SK-N-SH (cell line): ENCODE results near the gene SYNGR1. TPM values are rescaled to one million over a fixed set of nuclear protein-coding genes. Genes with fewer than 3 reads are reported as not detected.

Experiments used
- CTCF ChIA-PET: fragments of 300-600, 350-600 bp; formaldehyde crosslinking; extraction: SDS; loops from one replicate; lab custom pipeline; 2021; lab: Yijun Ruan, JAX
- POLR2A ChIA-PET: fragments of 350-600 bp; sonication (Branson Sonifier 250); formaldehyde crosslinking; extraction: SDS; loops from one replicate; lab custom pipeline; 2020; ENCODE audit warnings: antibody characterized with exemption, inconsistent platforms; lab: Yijun Ruan, JAX
- DNase-seq: peaks from one replicate; pipeline ENCODE4 v3.0.0; 2012
- H2AFZ ChIP-seq: fragments of 200-600 bp; sonication (generic); 2 replicates; pipeline ENCODE4 v1.8.1; 2016; ENCODE audit warnings: antibody characterized with exemption, mild to moderate bottlenecking, low read depth
- H3F3A ChIP-seq: fragments of 200-600 bp; sonication (generic); replicated peaks from 2 replicates; pipeline ENCODE3; 2016; ENCODE audit warnings: antibody characterized with exemption, mild to moderate bottlenecking; ENCODE audit not compliant: insufficient read depth
- H3K27ac ChIP-seq, 2 experiments: fragments of 200-500 bp in 1 of 2; fragments of 200-600 bp in 1 of 2; sonication (Bioruptor generic) in 1 of 2; sonication (generic), shearing (Covaris generic) in 1 of 2; 2 replicates each; pipeline versions ENCODE4 v1.5.1 to v1.6.1; 2014 to 2016; ENCODE audit warnings: low read depth in 2 of 2, inconsistent platforms in 1 of 2, low read length in 1 of 2, mild to moderate bottlenecking in 1 of 2, mixed read lengths in 1 of 2
- H3K27me3 ChIP-seq: fragments of 200-600 bp; sonication (generic), shearing (Covaris generic); 2 replicates; pipeline ENCODE4 v1.6.1; 2016; ENCODE audit warnings: mixed run types; ENCODE audit not compliant: insufficient read depth
- H3K36me3 ChIP-seq, 2 experiments: fragments of 200-500 bp in 1 of 2; fragments of 200-600 bp in 1 of 2; sonication (Bioruptor generic) in 1 of 2; sonication (generic) in 1 of 2; replicated peaks in 1 of 2; 2 replicates each; pipeline versions ENCODE3 to v1.5.1; 2014 to 2016; ENCODE audit warnings: low read length in 1 of 2, mild to moderate bottlenecking in 1 of 2; ENCODE audit not compliant: insufficient read depth in 2 of 2, control insufficient read depth in 1 of 2
- H3K4me1 ChIP-seq, 2 experiments: fragments of 200-500 bp in 1 of 2; fragments of 200-600 bp in 1 of 2; sonication (Bioruptor generic) in 1 of 2; sonication (generic), shearing (Covaris generic) in 1 of 2; 2 replicates each; pipeline versions ENCODE4 v1.5.1 to v1.6.1; 2014 to 2016; ENCODE audit warnings: low read depth in 1 of 2, low read length in 1 of 2, mixed run types in 1 of 2; ENCODE audit not compliant: insufficient read depth in 2 of 2, control insufficient read depth in 1 of 2
- H3K4me2 ChIP-seq: fragments of 200-600 bp; sonication (generic), shearing (Covaris generic); 2 replicates; pipeline ENCODE4 v1.6.1; 2017; ENCODE audit warnings: mixed run types
- H3K4me3 ChIP-seq, 2 experiments: fragments of 200-500 bp in 1 of 2; fragments of 200-600 bp in 1 of 2; sonication (Bioruptor generic) in 1 of 2; sonication (generic), shearing (Covaris generic) in 1 of 2; 2 replicates each; pipeline versions ENCODE4 v1.5.1 to v1.8.1; 2014 to 2016; ENCODE audit warnings: low read depth in 2 of 2, inconsistent platforms in 1 of 2, low read length in 1 of 2, mild to moderate bottlenecking in 1 of 2, mixed read lengths in 1 of 2, moderate library complexity in 1 of 2
- H3K79me2 ChIP-seq: fragments of 200-600 bp; sonication (generic); 2 replicates; pipeline ENCODE4 v1.8.1; 2017; ENCODE audit warnings: mild to moderate bottlenecking; ENCODE audit not compliant: insufficient read depth
- H3K9ac ChIP-seq: fragments of 200-600 bp; sonication (generic); 2 replicates; pipeline ENCODE4 v1.6.1; 2017; ENCODE audit warnings: mixed run types
- H3K9me2 ChIP-seq: fragments of 200-600 bp; sonication (generic); 2 replicates; pipeline ENCODE4 v1.6.1; 2017; ENCODE audit warnings: mixed run types
- H3K9me3 ChIP-seq: fragments of 200-600 bp; sonication (generic); 2 replicates; pipeline ENCODE4 v1.6.1; 2017; ENCODE audit warnings: mixed run types, mild to moderate bottlenecking, moderate library complexity
- H4K20me1 ChIP-seq: fragments of 200-600 bp; sonication (generic); 2 replicates; pipeline ENCODE4 v1.6.1; 2017; ENCODE audit warnings: mild to moderate bottlenecking, mixed run types; ENCODE audit not compliant: insufficient read depth
- EP300 ChIP-seq, 2 experiments: IDR thresholded peaks; 2 replicates each; pipeline versions ENCODE4 v1.4.0 to v1.6.1; 2012; ENCODE audit warnings: borderline replicate concordance in 1 of 2, low read depth in 1 of 2, low read length in 1 of 2
- EZH2phosphoT487 ChIP-seq: fragments of 200-600 bp; sonication (generic); IDR thresholded peaks from 2 replicates; pipeline ENCODE4 v1.6.1; 2017; ENCODE audit warnings: low read depth, mixed run types, mild to moderate bottlenecking, antibody characterized with exemption, moderate library complexity, borderline replicate concordance
- FOXJ3 ChIP-seq: sonication (generic); formaldehyde crosslinking; IDR thresholded peaks from 2 replicates; pipeline ENCODE4 v1.5.1; 2020; ENCODE audit warnings: mild to moderate bottlenecking, missing genetic modification reagents
- GABPA ChIP-seq: IDR thresholded peaks from 2 replicates; pipeline ENCODE4 v1.4.0; 2012; ENCODE audit warnings: low read depth, mild to moderate bottlenecking
- GATA2 ChIP-seq: sonication (generic); formaldehyde crosslinking; IDR thresholded peaks from 2 replicates; pipeline ENCODE4 v1.5.0; 2020; ENCODE audit warnings: mild to moderate bottlenecking, missing genetic modification reagents
- MAX ChIP-seq: IDR thresholded peaks from 2 replicates; pipeline ENCODE4 v1.4.0; 2012; ENCODE audit warnings: low read depth
- MEF2A ChIP-seq: IDR thresholded peaks from 2 replicates; pipeline ENCODE4 v1.4.0; 2012; ENCODE audit warnings: low read depth, borderline replicate concordance
- MXI1 ChIP-seq: IDR thresholded peaks from 2 replicates; pipeline ENCODE4 v1.6.1; 2012; ENCODE audit warnings: mild to moderate bottlenecking, low read depth, low read length, improper control_type of control experiment
- NRF1 ChIP-seq: IDR thresholded peaks from 2 replicates; pipeline ENCODE4 v1.6.1; 2012; ENCODE audit warnings: low read depth, mild to moderate bottlenecking, low read length
- PBX3 ChIP-seq: IDR thresholded peaks from 2 replicates; pipeline ENCODE4; 2012
- POLR2AphosphoS5 ChIP-seq: IDR thresholded peaks from 2 replicates; pipeline ENCODE4 v1.6.1; 2012; ENCODE audit warnings: low read depth, low read length
- RXRA ChIP-seq: IDR thresholded peaks from 2 replicates; pipeline ENCODE4 v1.4.0; 2012; ENCODE audit warnings: low read depth, mild to moderate bottlenecking, borderline replicate concordance
- TAF1 ChIP-seq: IDR thresholded peaks from 2 replicates; pipeline ENCODE4 v1.6.1; 2012; ENCODE audit warnings: low read depth, mild to moderate bottlenecking, low read length, moderate library complexity, borderline replicate concordance
- TCF12 ChIP-seq: IDR thresholded peaks from 2 replicates; pipeline ENCODE4 v1.4.0; 2012
- TEAD4 ChIP-seq: IDR thresholded peaks from 2 replicates; pipeline ENCODE4 v1.4.0; 2012; ENCODE audit warnings: mild to moderate bottlenecking, borderline replicate concordance; ENCODE audit not compliant: insufficient read depth
- ZBTB33 ChIP-seq: IDR thresholded peaks from 2 replicates; pipeline ENCODE4 v1.4.0; 2012; ENCODE audit warnings: low read depth, borderline replicate concordance
- WGBS: methylation state at CpG from one replicate; pipeline ENCODE4 v1.1.6; 2017; ENCODE audit warnings: low lambda C conversion rate; 5-methylcytosine and 5-hydroxymethylcytosine counted together
- polyA plus RNA-seq, 3 experiments: library from polyadenylated mRNA; depleted of rRNA; stranded (reverse); fragments of >200 nt; gene quantifications; 2 replicates each; pipeline ENCODE4 v1.2.3, GENCODE V29; 2012

SYNGR1 gene
- polyA plus RNA-seq, 1 of the 3 experiments (the other 2 are of a cell fraction): 18.7 TPM

DNA sequence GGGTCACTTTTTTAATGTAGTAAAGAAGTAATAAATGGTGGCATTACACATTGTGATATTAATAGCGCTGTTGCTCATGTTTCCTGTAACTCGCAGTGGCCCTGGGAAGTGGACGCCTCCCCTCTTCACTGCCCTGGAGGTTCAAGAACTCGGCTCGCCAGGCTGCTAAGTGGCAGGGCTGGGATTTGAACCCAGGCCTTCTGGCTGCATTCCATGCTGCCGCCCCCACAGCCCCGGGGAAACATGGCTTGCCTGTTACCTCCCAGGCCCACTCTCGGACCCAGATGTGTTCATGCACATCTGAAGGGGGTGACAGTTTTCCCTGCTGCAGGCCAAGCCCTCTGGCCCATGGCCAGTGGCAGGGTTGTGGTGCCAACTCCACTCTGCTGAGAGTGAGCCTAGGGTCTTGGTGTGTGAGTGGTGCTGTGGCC is 82.0 kb downstream of the SYNGR1 start:
- TF ChIP-seq PBX3: no peak
- no peak for TF ChIP-seq RXRA
- TF ChIP-seq TEAD4: no peak
- no peak for TF ChIP-seq MEF2A
- no peak for TF ChIP-seq TCF12
- no peak for TF ChIP-seq EP300 (IDR thresholded peaks at IDR 0.05; ENCODE audit: borderline replicate concordance in 1 of 2, low read depth in 1 of 2, low read length in 1 of 2)
- no peak for TF ChIP-seq MAX
- no peak for TF ChIP-seq POLR2AphosphoS5
- no peak for TF ChIP-seq TAF1
- TF ChIP-seq MXI1: no peak
- TF ChIP-seq GATA2 (CRISPR knock-in tag): no peak
- TF ChIP-seq EZH2phosphoT487: no peak
- no peak for TF ChIP-seq GABPA
- no peak for TF ChIP-seq NRF1
- peak overlapping the region in 1 of 2 experiments; percentile 58; a peak in 1 of 4 replicates for H3K27ac ChIP-seq
- POLR2A ChIA-PET: no interaction called here

GRCh38 chr22:39432361-39432811 is 82.6 kb downstream of the SYNGR1 start:
- peaks cover 0 to 3% of the 10 kb centered on the region in 2 experiments for H3K36me3 ChIP-seq
- DNase-seq: no peak
- H3K9ac ChIP-seq: no peak overlapping the region
- no peaks in the 10 kb centered on the region for H3K9me3 ChIP-seq
- H3K27me3 ChIP-seq: no peaks in the 10 kb centered on the region
- POLR2A ChIA-PET: no interaction called here
- H4K20me1 ChIP-seq: no peaks in the 10 kb centered on the region
- H3K4me1 ChIP-seq: peaks cover 0 to 4% of the 10 kb centered on the region in 2 experiments; a peak in 2 of 4 replicates
- H3K27ac ChIP-seq: no peak overlapping the region
- no peak overlapping the region for H2AFZ ChIP-seq
- H3K4me2 ChIP-seq: no peak overlapping the region
- no peak overlapping the region for H3K4me3 ChIP-seq
- no peaks in the 10 kb centered on the region for H3K9me2 ChIP-seq
- TF ChIP-seq ZBTB33: no peak
- no peak for TF ChIP-seq GABPA
- TF ChIP-seq FOXJ3: no peak
- no peak for TF ChIP-seq TCF12
- CTCF ChIA-PET: no interaction called here
- 95% methylated on average over 3 of the region's 10 CpGs for WGBS
- no peaks in the 10 kb centered on the region for H3K79me2 ChIP-seq
- H3F3A ChIP-seq: no peaks in the 10 kb centered on the region

More for the DNA sequence above, 82.0 kb downstream of the SYNGR1 start:
- Histone ChIP-seq H3K79me2 (no peaks in the 10 kb centered on the region), H3K4me1 (peaks cover 0 to 4% of the 10 kb centered on the region in 2 experiments; a peak in 2 of 4 replicates), H3K36me3 (peaks cover 0 to 7% of the 10 kb centered on the region in 2 experiments), H3K4me3 (no peak overlapping the region), H2AFZ (no peak overlapping the region), H3K9me3 (no peaks in the 10 kb centered on the region), H3K9ac (0 out of 2 replicates have a peak overlapping the region, but pooled peaks have one; percentile 25), H3K27me3 (no peaks in the 10 kb centered on the region), H3K9me2 (no peaks in the 10 kb centered on the region), H3F3A (no peaks in the 10 kb centered on the region), H4K20me1 (no peaks in the 10 kb centered on the region), H3K4me2 (no peak overlapping the region)
- CTCF ChIA-PET: no interaction called here
- WGBS: 23% methylated on average over 3 of the region's 8 CpGs
- DNase-seq: no peak
